Myometrial cell (primary cell): ENCODE data around the gene PARP15. TPM values are rescaled to one million over a fixed set of nuclear protein-coding genes. Genes with fewer than 3 reads are reported as not detected.

Experiments used
- total RNA-seq: library from RNA; depleted of rRNA; stranded (reverse); fragments of >200 nt; gene quantifications from 2 replicates; pipeline ENCODE4 v1.2.3, GENCODE V29; 2015

Gene PARP15
- not detected in 2 replicates for total RNA-seq

GRCh38 chr3:122577409-122578031 is at the start of gene PARP15:
TSS of gene PARP15 (plus strand) at chr3:122577650. CDS start at chr3:122577668, 18 bp downstream.

GRCh38 chr3:122564155-122564912 is 13.1 kb upstream of the PARP15 start, which contains the start of the genes DTX3L and PARP9:
TSS of gene DTX3L (plus strand) at chr3:122564338. CDS start at chr3:122564427, 89 bp downstream.
TSS of gene PARP9 (minus strand) at chr3:122564300. CDS start at chr3:122559620, 4,680 bp downstream.

GRCh38 chr3:122680475-122681283 is 103.2 kb downstream of the PARP15 start, which contains the start of gene PARP14:
TSS of gene PARP14 (plus strand) at chr3:122680839. CDS start at chr3:122680884, 45 bp downstream.

Other genes starting within 250 kb of the PARP15 start
- gene MIX23, start 194.4 kb upstream of the PARP15 start, total RNA-seq, result 37.0 and 40.9 TPM in 2 replicates
- 11.0 and 16.1 TPM in 2 replicates for gene FAM162A, start 193.5 kb upstream of the PARP15 start, total RNA-seq
- 3.9 and 6.6 TPM in 2 replicates for gene WDR5B, start 161.6 kb upstream of the PARP15 start, total RNA-seq
- gene KPNA1, start 62.7 kb upstream of the PARP15 start, total RNA-seq, result 33.2 and 38.6 TPM in 2 replicates
- 14.0 and 22.8 TPM in 2 replicates for gene PARP9, start 13.3 kb upstream of the PARP15 start, total RNA-seq
- gene DTX3L, start 13.3 kb upstream of the PARP15 start, total RNA-seq, result 12.4 and 15.4 TPM in 2 replicates
- 19.0 and 23.2 TPM in 2 replicates for gene PARP14, start 103.2 kb downstream of the PARP15 start, total RNA-seq
- gene HSPBAP1, start 216.2 kb downstream of the PARP15 start, total RNA-seq, result 4.0 and 9.0 TPM in 2 replicates
- gene SLC49A4, start 217.4 kb downstream of the PARP15 start, total RNA-seq, result 11.0 and 11.2 TPM in 2 replicates